ENCODE data around the gene CAV2.

CAV2 gene

DNA sequence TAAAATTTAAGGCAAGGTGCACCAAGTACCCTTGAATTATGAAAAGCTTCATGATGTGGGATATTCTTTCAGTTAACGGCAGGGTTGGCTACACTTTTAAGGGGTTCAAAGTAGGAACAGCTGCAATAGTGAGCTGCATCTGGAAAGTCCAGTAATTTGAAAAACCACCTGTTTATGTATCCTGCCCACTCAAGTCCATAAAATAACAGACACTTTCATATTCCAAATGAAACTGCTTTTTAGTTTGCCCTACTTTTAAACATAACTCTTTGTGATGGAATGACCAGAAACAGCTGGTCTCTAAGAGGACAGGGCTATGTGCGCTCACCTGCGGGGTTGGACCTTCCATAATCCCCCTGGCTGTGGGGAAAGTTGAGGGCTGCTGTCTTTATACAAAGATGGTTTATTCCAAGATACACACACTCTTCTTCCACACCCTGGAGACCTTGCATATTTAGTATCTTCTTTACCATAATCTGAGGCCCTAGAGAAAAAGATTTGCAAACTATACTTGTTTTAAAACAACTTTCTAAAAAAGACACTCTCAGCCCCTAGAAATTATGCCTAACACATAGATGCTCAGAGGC, 32.7 kb downstream of the CAV2 start:
- no peaks in the 10 kb centered on the region for H3K36me3 ChIP-seq (ENCODE audit: control insufficient read depth, insufficient read depth, low read length)
- no peak overlapping the region for H3K27ac ChIP-seq (ENCODE audit: low read length)
- H3K4me3 ChIP-seq (ENCODE audit: low read length): no peak overlapping the region
- H3K9me3 ChIP-seq (ENCODE audit: control insufficient read depth, insufficient read depth, low read length): no peaks in the 10 kb centered on the region
- no peaks in the 10 kb centered on the region for H3K27me3 ChIP-seq (ENCODE audit: control insufficient read depth, insufficient read depth, low read length)
- no CpG with 5 or more reads among the region's 3 CpGs for WGBS (ENCODE audit: insufficient coverage, insufficient read length)
- no peak for DNase-seq (ENCODE audit: low read depth, low spot score)
- no peaks in the 10 kb centered on the region for H3K4me1 ChIP-seq (ENCODE audit: control insufficient read depth, insufficient read depth, low read length)

DNA sequence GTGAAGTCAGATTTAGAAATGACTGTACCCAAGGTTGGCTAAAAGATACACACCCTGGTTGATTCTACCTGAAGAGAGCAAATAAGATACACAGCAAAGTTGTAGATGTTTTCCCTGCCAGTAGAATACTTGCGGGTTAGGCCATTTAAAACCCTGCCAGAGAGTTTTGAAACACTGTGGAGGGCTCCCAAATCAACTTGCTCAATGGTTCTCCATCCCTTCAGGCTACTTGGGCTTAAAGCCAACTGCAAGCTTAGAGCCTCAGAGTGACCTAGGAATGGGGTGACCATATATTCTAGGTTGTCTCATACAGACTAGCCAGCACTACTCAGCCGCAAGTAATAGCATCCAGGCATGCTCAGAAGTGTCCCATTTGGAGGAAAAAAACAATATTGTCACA, 35.3 kb downstream of the CAV2 start:
- Histone ChIP-seq H3K27ac (ENCODE audit: low read length) (no peak overlapping the region), H3K9me3 (ENCODE audit: control insufficient read depth, insufficient read depth, low read length) (no peaks in the 10 kb centered on the region), H3K27me3 (ENCODE audit: control insufficient read depth, insufficient read depth, low read length) (no peaks in the 10 kb centered on the region), H3K36me3 (ENCODE audit: control insufficient read depth, insufficient read depth, low read length) (no peaks in the 10 kb centered on the region), H3K4me1 (ENCODE audit: control insufficient read depth, insufficient read depth, low read length) (no peaks in the 10 kb centered on the region), H3K4me3 (ENCODE audit: low read length) (no peak overlapping the region)
- DNase-seq (ENCODE audit: low read depth, low spot score): no peak
- WGBS (ENCODE audit: insufficient coverage, insufficient read length): no CpG with 5 or more reads among the region's 2 CpGs

DNA sequence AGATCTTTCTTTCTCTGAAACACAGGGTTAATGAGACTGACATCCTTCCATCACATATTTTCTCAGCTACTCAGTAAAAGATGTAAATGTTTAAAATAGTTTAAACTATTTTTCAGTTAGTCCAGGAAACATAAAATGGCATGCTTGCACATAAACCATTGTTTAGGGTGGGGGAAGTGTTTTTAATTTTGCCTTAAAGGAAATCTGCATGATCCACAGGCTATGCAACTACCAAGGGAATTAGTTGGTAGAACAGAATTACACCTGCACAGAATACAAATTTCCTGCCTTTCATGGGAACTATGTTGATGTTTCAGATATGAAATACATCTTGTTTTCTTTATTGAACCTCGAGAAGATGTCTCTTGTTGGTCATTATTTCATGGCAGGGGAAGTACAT, 35.9 kb downstream of the CAV2 start:
- H3K9me3 ChIP-seq (ENCODE audit: control insufficient read depth, insufficient read depth, low read length): no peaks in the 10 kb centered on the region
- no CpG with 5 or more reads among the region's 1 CpG for WGBS (ENCODE audit: insufficient coverage, insufficient read length)
- H3K27ac ChIP-seq (ENCODE audit: low read length): no peak overlapping the region
- H3K4me1 ChIP-seq (ENCODE audit: control insufficient read depth, insufficient read depth, low read length): no peaks in the 10 kb centered on the region
- no peak overlapping the region for H3K4me3 ChIP-seq (ENCODE audit: low read length)
- DNase-seq (ENCODE audit: low read depth, low spot score): no peak
- no peaks in the 10 kb centered on the region for H3K36me3 ChIP-seq (ENCODE audit: control insufficient read depth, insufficient read depth, low read length)
- no peaks in the 10 kb centered on the region for H3K27me3 ChIP-seq (ENCODE audit: control insufficient read depth, insufficient read depth, low read length)

DNA sequence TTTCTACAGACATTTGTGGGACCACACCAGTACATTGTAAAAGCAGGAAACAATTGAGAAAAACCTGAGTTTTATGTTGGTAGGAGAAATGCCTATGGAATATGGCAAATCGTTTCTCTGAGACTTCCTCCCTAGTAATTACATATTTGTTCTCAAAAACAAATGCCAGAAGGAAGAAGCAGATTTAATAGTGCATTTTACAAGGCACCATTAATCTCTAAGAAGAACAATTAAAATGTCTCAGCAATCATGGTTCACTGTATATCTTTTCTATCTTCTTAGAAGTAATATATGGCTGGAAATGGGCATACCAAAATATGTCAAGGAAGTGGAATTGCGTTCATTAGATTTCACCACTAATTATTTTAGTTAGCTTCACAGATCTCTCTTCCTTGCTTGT, 38.6 kb downstream of the CAV2 start:
- WGBS (ENCODE audit: insufficient coverage, insufficient read length): no CpG with 5 or more reads among the region's 2 CpGs
- DNase-seq (ENCODE audit: low read depth, low spot score): no peak
- no peak overlapping the region for H3K4me3 ChIP-seq (ENCODE audit: low read length)
- no peaks in the 10 kb centered on the region for H3K9me3 ChIP-seq (ENCODE audit: control insufficient read depth, insufficient read depth, low read length)
- H3K27me3 ChIP-seq (ENCODE audit: control insufficient read depth, insufficient read depth, low read length): no peaks in the 10 kb centered on the region
- no peak overlapping the region for H3K27ac ChIP-seq (ENCODE audit: low read length)
- no peaks in the 10 kb centered on the region for H3K36me3 ChIP-seq (ENCODE audit: control insufficient read depth, insufficient read depth, low read length)
- no peaks in the 10 kb centered on the region for H3K4me1 ChIP-seq (ENCODE audit: control insufficient read depth, insufficient read depth, low read length)

DNA sequence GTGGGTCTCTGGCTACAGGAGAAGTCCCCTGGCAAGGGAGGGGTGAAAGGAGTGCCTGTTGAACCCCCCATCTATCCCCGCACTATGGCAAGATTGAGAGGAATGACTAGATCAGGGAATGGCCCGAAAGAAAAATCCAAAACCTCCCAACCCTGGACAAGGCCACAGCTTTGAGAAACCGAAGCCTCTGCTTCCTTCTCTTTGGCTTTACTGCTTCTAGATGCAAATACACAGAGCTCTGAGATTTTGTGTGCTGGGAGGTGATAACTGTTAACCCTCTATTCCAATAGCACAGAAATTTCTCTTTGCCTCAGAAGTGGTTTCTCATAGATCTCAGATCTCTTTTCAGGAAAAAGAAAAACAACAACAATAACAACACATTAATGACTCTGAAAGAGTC, 40.3 kb downstream of the CAV2 start:
- Histone ChIP-seq H3K4me3 (ENCODE audit: low read length) (no peak overlapping the region), H3K36me3 (ENCODE audit: control insufficient read depth, insufficient read depth, low read length) (no peaks in the 10 kb centered on the region), H3K9me3 (ENCODE audit: control insufficient read depth, insufficient read depth, low read length) (no peaks in the 10 kb centered on the region), H3K4me1 (ENCODE audit: control insufficient read depth, insufficient read depth, low read length) (no peaks in the 10 kb centered on the region), H3K27ac (ENCODE audit: low read length) (no peak overlapping the region), H3K27me3 (ENCODE audit: control insufficient read depth, insufficient read depth, low read length) (no peaks in the 10 kb centered on the region)
- no peak for DNase-seq (ENCODE audit: low read depth, low spot score)
- WGBS (ENCODE audit: insufficient coverage, insufficient read length): no CpG with 5 or more reads among the region's 3 CpGs

DNA sequence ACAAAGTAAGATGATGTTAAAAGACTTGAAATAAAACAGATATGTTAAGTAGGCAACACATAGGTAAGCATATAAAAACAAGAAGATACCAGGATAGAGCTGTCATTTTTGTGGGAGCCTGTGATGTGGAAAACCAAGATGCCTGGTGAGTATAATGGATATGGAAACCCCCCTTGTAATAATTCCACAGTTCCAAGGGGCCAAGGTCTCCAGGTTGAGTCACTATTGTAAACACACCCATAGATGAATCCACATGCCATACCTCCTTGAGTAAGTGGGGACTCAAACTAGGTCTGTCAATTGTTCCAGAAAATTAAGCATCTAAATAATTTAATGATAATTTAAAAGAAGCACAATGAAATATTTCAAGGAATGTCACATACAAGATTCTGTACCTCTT, 41.2 kb downstream of the CAV2 start:
- Histone ChIP-seq H3K36me3 (ENCODE audit: control insufficient read depth, insufficient read depth, low read length) (no peaks in the 10 kb centered on the region), H3K27me3 (ENCODE audit: control insufficient read depth, insufficient read depth, low read length) (no peaks in the 10 kb centered on the region), H3K4me3 (ENCODE audit: low read length) (no peak overlapping the region), H3K4me1 (ENCODE audit: control insufficient read depth, insufficient read depth, low read length) (no peaks in the 10 kb centered on the region), H3K9me3 (ENCODE audit: control insufficient read depth, insufficient read depth, low read length) (no peaks in the 10 kb centered on the region), H3K27ac (ENCODE audit: low read length) (no peak overlapping the region)
- no peak for DNase-seq (ENCODE audit: low read depth, low spot score)

DNA sequence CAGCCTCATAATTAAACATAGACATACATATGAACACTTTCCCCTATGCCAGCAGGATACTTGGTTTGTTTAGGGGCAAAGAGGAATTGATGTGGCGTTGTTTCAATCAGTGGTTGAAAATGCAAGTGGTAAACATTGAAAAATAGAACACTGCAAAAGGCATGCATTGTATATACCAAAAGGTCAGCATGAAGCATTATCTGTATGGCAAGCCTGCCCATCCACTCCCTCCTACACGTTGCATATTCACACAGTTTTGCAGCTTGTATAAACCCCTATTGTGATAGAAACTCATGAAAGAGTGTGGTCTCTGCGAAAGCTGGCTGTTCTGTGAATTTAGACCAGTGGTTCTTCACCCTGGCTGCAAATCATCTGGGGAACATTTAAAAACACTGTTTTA, 42.4 kb downstream of the CAV2 start:
- Histone ChIP-seq H3K27ac (ENCODE audit: low read length) (no peak overlapping the region), H3K27me3 (ENCODE audit: control insufficient read depth, insufficient read depth, low read length) (no peaks in the 10 kb centered on the region), H3K9me3 (ENCODE audit: control insufficient read depth, insufficient read depth, low read length) (no peaks in the 10 kb centered on the region), H3K36me3 (ENCODE audit: control insufficient read depth, insufficient read depth, low read length) (no peaks in the 10 kb centered on the region), H3K4me3 (ENCODE audit: low read length) (no peak overlapping the region), H3K4me1 (ENCODE audit: control insufficient read depth, insufficient read depth, low read length) (no peaks in the 10 kb centered on the region)
- WGBS (ENCODE audit: insufficient coverage, insufficient read length): no CpG with 5 or more reads among the region's 3 CpGs
- DNase-seq (ENCODE audit: low read depth, low spot score): no peak

DNA sequence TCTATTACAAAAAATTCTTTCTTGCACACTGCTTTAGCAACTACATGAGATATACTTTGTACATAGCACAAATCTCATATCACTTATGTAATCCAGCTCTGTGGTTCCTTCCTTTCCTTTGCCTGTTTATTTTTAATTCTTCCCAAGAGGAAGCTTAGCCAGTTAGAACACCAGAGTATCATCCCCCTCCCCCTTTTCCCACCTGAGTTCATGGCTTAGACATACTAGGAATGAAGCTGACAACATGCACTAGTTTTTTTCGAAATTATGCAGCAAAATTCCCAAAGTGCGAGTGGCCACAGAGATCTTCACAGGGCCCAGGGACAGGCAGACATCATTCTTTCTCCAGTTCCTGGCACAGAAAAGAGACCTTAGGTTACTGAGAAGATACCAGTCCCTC, 43.1 kb downstream of the CAV2 start:
- no peaks in the 10 kb centered on the region for H3K36me3 ChIP-seq (ENCODE audit: control insufficient read depth, insufficient read depth, low read length)
- no peaks in the 10 kb centered on the region for H3K27me3 ChIP-seq (ENCODE audit: control insufficient read depth, insufficient read depth, low read length)
- no CpG with 5 or more reads among the region's 2 CpGs for WGBS (ENCODE audit: insufficient coverage, insufficient read length)
- H3K4me3 ChIP-seq (ENCODE audit: low read length): no peak overlapping the region
- no peaks in the 10 kb centered on the region for H3K9me3 ChIP-seq (ENCODE audit: control insufficient read depth, insufficient read depth, low read length)
- DNase-seq (ENCODE audit: low read depth, low spot score): no peak
- H3K27ac ChIP-seq (ENCODE audit: low read length): no peak overlapping the region
- no peaks in the 10 kb centered on the region for H3K4me1 ChIP-seq (ENCODE audit: control insufficient read depth, insufficient read depth, low read length)

DNA sequence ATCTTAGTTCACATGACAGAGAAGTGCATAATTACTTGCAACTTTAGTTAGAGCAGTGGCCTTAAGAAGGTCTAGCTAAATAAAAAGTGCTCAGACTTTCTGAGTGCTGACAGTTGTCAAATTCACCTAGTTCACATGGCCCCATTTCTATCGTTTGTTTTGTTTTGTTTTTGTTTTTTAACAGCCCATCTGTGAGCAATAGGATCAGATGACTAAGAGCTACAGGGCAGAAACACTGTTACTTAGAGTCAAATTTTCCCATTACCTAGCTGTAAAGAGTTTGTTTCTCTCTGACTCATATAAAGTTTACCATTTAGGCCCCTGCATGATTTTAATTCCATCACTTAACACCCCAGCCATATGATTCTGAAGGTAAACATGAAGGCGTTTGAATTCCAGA, 44.1 kb downstream of the CAV2 start:
- Histone ChIP-seq H3K27ac (ENCODE audit: low read length) (no peak overlapping the region), H3K36me3 (ENCODE audit: control insufficient read depth, insufficient read depth, low read length) (no peaks in the 10 kb centered on the region), H3K4me1 (ENCODE audit: control insufficient read depth, insufficient read depth, low read length) (no peaks in the 10 kb centered on the region), H3K27me3 (ENCODE audit: control insufficient read depth, insufficient read depth, low read length) (no peaks in the 10 kb centered on the region; the same call in 1 of the 2 replicates), H3K4me3 (ENCODE audit: low read length) (no peak overlapping the region), H3K9me3 (ENCODE audit: control insufficient read depth, insufficient read depth, low read length) (no peaks in the 10 kb centered on the region)
- no peak for DNase-seq (ENCODE audit: low read depth, low spot score)
- no CpG with 5 or more reads among the region's 2 CpGs for WGBS (ENCODE audit: insufficient coverage, insufficient read length)

DNA sequence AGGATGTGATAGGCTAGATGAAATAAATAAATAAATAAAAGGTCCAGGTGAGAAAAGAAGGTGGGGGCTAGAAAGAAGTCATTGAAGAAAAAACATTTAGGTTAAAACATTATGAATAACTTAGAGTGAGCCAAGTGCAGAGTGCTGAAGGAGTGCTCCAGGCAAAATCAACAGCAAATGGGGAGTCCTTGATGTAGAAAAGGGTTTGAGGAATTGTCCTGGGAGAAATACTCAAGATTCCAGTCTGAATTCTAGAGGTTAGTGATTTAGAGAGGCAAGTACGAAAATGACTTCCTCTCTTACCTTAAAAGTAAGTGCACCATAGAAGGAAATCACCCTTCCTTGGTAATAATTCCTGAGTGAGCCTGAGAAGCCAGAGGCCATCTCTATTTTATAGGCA, 44.9 kb downstream of the CAV2 start:
- Histone ChIP-seq H3K27ac (ENCODE audit: low read length) (no peak overlapping the region), H3K9me3 (ENCODE audit: control insufficient read depth, insufficient read depth, low read length) (no peaks in the 10 kb centered on the region), H3K27me3 (ENCODE audit: control insufficient read depth, insufficient read depth, low read length) (no peaks in the 10 kb centered on the region; the same call in 1 of the 2 replicates), H3K4me1 (ENCODE audit: control insufficient read depth, insufficient read depth, low read length) (no peaks in the 10 kb centered on the region), H3K4me3 (ENCODE audit: low read length) (no peak overlapping the region), H3K36me3 (ENCODE audit: control insufficient read depth, insufficient read depth, low read length) (no peaks in the 10 kb centered on the region)
- DNase-seq (ENCODE audit: low read depth, low spot score): no peak
- WGBS (ENCODE audit: insufficient coverage, insufficient read length): no CpG with 5 or more reads among the region's 1 CpG

DNA sequence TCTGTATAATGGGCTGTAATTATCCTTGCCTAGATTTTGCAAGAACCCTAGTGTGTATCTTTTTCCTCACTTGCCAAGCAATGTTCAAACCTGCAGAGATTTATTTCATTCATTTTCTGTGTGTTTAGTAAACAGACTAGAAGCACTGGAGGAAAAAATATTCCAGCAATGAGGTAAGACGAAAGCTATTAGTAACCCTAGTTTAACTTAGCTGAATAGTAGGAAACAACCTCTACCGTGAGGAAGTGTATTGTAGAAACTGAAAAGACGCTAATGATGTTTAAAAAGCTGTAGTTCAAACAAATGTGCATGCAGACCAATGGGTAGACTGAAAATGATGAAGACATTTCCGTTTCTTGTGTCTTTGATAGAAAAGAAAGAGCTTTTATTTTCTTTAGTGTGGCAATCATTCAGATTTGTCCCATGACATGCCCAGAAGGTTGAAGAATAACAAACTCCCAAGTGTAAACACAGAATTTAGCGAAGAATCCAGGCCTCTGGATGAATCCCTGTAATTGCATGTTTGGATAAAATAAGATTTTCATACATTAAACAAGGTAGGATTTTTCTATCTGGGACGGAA, 46.0 kb downstream of the CAV2 start:
- Histone ChIP-seq H3K27ac (ENCODE audit: low read length) (no peak overlapping the region), H3K27me3 (ENCODE audit: control insufficient read depth, insufficient read depth, low read length) (no peaks in the 10 kb centered on the region; the same call in 1 of the 2 replicates), H3K4me3 (ENCODE audit: low read length) (no peak overlapping the region), H3K4me1 (ENCODE audit: control insufficient read depth, insufficient read depth, low read length) (no peaks in the 10 kb centered on the region), H3K9me3 (ENCODE audit: control insufficient read depth, insufficient read depth, low read length) (no peaks in the 10 kb centered on the region), H3K36me3 (ENCODE audit: control insufficient read depth, insufficient read depth, low read length) (no peaks in the 10 kb centered on the region)
- WGBS (ENCODE audit: insufficient coverage, insufficient read length): no CpG with 5 or more reads among the region's 6 CpGs
- DNase-seq (ENCODE audit: low read depth, low spot score): no peak
